Colonic mucosa (tissue), 4 donors: Measurements from ENCODE around the gene PTK6. TPM values are rescaled to one million over a fixed set of nuclear protein-coding genes. Genes with fewer than 3 reads are reported as not detected.

ENCODE experiments used
- DNase-seq: peaks from one replicate; pipeline ENCODE4 v3.0.0-alpha.2; 2020
- H3K27ac ChIP-seq: fragments of 200-600 bp; one replicate; pipeline ENCODE4 v1.8.0; 2021
- H3K27me3 ChIP-seq: fragments of 200-600 bp; one replicate; pipeline ENCODE4 v1.8.0; 2021
- H3K36me3 ChIP-seq: fragments of 200-600 bp; one replicate; pipeline ENCODE4 v1.8.0; 2021
- H3K4me1 ChIP-seq: fragments of 200-600 bp; one replicate; pipeline ENCODE4 v1.8.0; 2021; ENCODE audit warnings: mild to moderate bottlenecking
- H3K4me3 ChIP-seq: fragments of 200-600 bp; one replicate; pipeline ENCODE4 v1.8.0; 2021
- H3K9ac ChIP-seq, 2 donors: one replicate each; pipeline ENCODE4 v1.7.0; 2013; ENCODE audit warnings: control low read depth in 2 of 2, low read depth in 2 of 2, low read length in 2 of 2
- H3K9me3 ChIP-seq: fragments of 200-600 bp; one replicate; pipeline ENCODE4 v1.8.0; 2021
- intact Hi-C: fragments of 100-400 bp; cut with DNase I; formaldehyde crosslinking; loops from one replicate; pipeline ENCODE4 v1.14.1; 2022
- total RNA-seq, 2 donors: library from RNA; stranded (reverse); fragmentation: NEBNext Ultra II Directional in 1 of 2; extraction: Animal tissue kit (Norgen Biotek cat#: 25700) in 1 of 2; gene quantifications; one replicate each; pipeline ENCODE4 v1.2.1, GENCODE V29; 2021
- TF ChIP-seq, protein P1 (sequence below): fragments of 200-600 bp; IDR thresholded peaks from one replicate; pipeline ENCODE4 v1.8.0; 2022; ENCODE audit warnings: antibody characterized with exemption, mild to moderate bottlenecking
- donor health status: healthy.
- donor health status: DM: no; HTN: no; CAD: no.
- donor health status: DM: no; HTN: no; CAD: no.

The PTK6 gene
- total RNA-seq, 2 donors from 2014 or later, result 69.0 to 91.1 TPM

GRCh38 chr20:63539092-63539430 is 1.9 kb upstream of the PTK6 start:
- Histone ChIP-seq H3K9me3 (no peaks in the 10 kb centered on the region), H3K36me3 (no peaks in the 10 kb centered on the region), H3K4me1 (peaks cover 12% of the 10 kb centered on the region), H3K27me3 (no peaks in the 10 kb centered on the region), H3K27ac (peak overlapping the region; percentile 98), H3K4me3 (no peak overlapping the region), H3K9ac (peak overlapping the region; percentile 44 to 99)
- DNase-seq, result no peak
- TF ChIP-seq, protein P1, sequence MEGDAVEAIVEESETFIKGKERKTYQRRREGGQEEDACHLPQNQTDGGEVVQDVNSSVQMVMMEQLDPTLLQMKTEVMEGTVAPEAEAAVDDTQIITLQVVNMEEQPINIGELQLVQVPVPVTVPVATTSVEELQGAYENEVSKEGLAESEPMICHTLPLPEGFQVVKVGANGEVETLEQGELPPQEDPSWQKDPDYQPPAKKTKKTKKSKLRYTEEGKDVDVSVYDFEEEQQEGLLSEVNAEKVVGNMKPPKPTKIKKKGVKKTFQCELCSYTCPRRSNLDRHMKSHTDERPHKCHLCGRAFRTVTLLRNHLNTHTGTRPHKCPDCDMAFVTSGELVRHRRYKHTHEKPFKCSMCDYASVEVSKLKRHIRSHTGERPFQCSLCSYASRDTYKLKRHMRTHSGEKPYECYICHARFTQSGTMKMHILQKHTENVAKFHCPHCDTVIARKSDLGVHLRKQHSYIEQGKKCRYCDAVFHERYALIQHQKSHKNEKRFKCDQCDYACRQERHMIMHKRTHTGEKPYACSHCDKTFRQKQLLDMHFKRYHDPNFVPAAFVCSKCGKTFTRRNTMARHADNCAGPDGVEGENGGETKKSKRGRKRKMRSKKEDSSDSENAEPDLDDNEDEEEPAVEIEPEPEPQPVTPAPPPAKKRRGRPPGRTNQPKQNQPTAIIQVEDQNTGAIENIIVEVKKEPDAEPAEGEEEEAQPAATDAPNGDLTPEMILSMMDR, result no peak
- intact Hi-C loops, result loop anchor here (10.0 kb wide), 1 partner anchor 436 kb away; the partner anchor contains the start of gene SAMD10

GRCh38 chr20:63538204-63539091 is 1.3 kb upstream of the PTK6 start:
- no peaks in the 10 kb centered on the region for H3K9me3 ChIP-seq
- TF ChIP-seq, protein P1, result no peak
- peak; percentile 95 for DNase-seq
- peak overlapping the region; percentile 98 for H3K27ac ChIP-seq
- H3K36me3 ChIP-seq, result no peaks in the 10 kb centered on the region
- peak overlapping the region; percentile 45 for H3K4me3 ChIP-seq
- intact Hi-C loops, result loop anchor here (10.0 kb wide), 1 partner anchor 436 kb away; the partner anchor contains the start of gene SAMD10
- peak overlapping the region; percentile 91 to 99 for H3K9ac ChIP-seq
- no peaks in the 10 kb centered on the region for H3K27me3 ChIP-seq
- peaks cover 12% of the 10 kb centered on the region for H3K4me1 ChIP-seq

- intact Hi-C loops, result loop anchor here (10.0 kb wide), 1 partner anchor 437 kb away; the partner anchor contains the start of gene SAMD10
- H3K27me3 ChIP-seq, result no peaks in the 10 kb centered on the region
- H3K4me1 ChIP-seq, result peaks cover 12% of the 10 kb centered on the region
- TF ChIP-seq, protein P1, result peak; percentile 95
- H3K36me3 ChIP-seq, result no peaks in the 10 kb centered on the region
- H3K27ac ChIP-seq, result peak overlapping the region; percentile 98
- no peaks in the 10 kb centered on the region for H3K9me3 ChIP-seq
- H3K9ac ChIP-seq, result peak overlapping the region; percentile 91 to 99
- peak; percentile 97 for DNase-seq
- peak overlapping the region; percentile 45 for H3K4me3 ChIP-seq
Observed at GRCh38 chr20:63537525-63538203, 488 bp upstream of the PTK6 start.

DNA sequence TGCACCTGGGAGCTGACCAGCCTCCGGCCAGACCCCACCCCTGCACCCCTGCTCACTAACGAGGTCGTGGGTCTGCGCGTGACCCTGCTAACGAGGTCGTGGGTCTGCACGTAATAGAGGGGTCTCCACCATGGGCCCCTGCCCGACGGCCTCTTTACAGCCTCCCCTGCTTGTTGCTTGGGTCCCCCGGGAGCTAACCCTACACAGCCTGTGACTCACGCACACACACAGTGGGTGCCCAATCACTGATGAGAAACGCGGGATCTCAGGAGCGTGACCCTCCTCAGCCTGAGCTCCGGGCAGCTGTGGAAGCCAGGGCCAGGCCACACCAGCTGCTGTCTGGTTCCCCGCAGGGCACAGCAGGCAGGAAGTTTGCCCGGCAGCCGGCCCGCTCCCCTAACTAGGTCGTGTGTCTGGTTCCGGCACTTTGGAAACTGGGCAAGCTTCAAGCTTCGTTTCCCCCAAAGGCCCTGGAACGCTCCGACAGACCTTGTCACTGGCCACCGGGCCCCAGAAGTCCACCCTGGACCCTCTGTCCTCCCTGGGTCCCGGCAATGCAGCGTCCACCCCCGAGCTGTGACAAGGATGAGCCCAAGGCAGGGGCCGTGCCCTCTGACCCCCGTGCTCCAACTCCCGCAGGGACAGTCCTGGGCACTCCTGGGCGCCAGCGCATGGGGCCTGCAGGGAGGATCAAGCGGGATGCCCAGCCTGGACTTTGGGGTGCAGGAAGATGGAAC is 767 bp downstream of the PTK6 start:
- H3K9me3 ChIP-seq, result no peaks in the 10 kb centered on the region
- peak overlapping the region; percentile 98 for H3K27ac ChIP-seq
- no peaks in the 10 kb centered on the region for H3K36me3 ChIP-seq
- peak overlapping the region; percentile 45 for H3K4me3 ChIP-seq
- intact Hi-C loops, result loop anchor here (10.0 kb wide), 1 partner anchor 438 kb away; the partner anchor contains the start of gene SAMD10
- TF ChIP-seq, protein P1, result no peak
- peak; percentile 49 for DNase-seq
- H3K27me3 ChIP-seq, result no peaks in the 10 kb centered on the region
- H3K9ac ChIP-seq, result peak overlapping the region; percentile 81 to 99
- peaks cover 16% of the 10 kb centered on the region for H3K4me1 ChIP-seq
